Measurements from ENCODE around the gene SPATA3.

- TF ChIP-seq, protein P1, sequence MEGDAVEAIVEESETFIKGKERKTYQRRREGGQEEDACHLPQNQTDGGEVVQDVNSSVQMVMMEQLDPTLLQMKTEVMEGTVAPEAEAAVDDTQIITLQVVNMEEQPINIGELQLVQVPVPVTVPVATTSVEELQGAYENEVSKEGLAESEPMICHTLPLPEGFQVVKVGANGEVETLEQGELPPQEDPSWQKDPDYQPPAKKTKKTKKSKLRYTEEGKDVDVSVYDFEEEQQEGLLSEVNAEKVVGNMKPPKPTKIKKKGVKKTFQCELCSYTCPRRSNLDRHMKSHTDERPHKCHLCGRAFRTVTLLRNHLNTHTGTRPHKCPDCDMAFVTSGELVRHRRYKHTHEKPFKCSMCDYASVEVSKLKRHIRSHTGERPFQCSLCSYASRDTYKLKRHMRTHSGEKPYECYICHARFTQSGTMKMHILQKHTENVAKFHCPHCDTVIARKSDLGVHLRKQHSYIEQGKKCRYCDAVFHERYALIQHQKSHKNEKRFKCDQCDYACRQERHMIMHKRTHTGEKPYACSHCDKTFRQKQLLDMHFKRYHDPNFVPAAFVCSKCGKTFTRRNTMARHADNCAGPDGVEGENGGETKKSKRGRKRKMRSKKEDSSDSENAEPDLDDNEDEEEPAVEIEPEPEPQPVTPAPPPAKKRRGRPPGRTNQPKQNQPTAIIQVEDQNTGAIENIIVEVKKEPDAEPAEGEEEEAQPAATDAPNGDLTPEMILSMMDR (IDR thresholded peaks at IDR 0.05), result no peak
- TF ChIP-seq POLR2A (IDR thresholded peaks at IDR 0.05), result no peak
Measured at GRCh38 chr2:230982126-230982525, 13.8 kb upstream of the SPATA3 start.
